K562 (cell line): Measurements from ENCODE around the gene EHBP1L1. TPM values are rescaled to one million over a fixed set of nuclear protein-coding genes. Genes with fewer than 3 reads are reported as not detected.

Experiments
- BRD9 ChIP-seq: fragments of 450-650 bp; IDR thresholded peaks from 2 replicates; pipeline ENCODE4 v1.6.1; 2018; ENCODE audit warnings: low read depth; ENCODE audit not compliant: partially characterized antibody
- CHCHD3 ChIP-seq: fragments of 250-450 bp; sonication (Bioruptor Pico); IDR thresholded peaks from 2 replicates; pipeline ENCODE4 v2.1.2; 2022; ENCODE audit warnings: mild to moderate bottlenecking
- CTBP1 ChIP-seq: fragments of 450-650 bp; IDR thresholded peaks from 2 replicates; pipeline ENCODE4 v1.6.1; 2016; ENCODE audit warnings: borderline replicate concordance
- CTCFL ChIP-seq: IDR thresholded peaks from 2 replicates; pipeline ENCODE4 v1.6.1; 2011; ENCODE audit warnings: borderline replicate concordance, low read depth, mild to moderate bottlenecking, moderate library complexity, low read length; ENCODE audit not compliant: insufficient read depth, poor library complexity, severe bottlenecking
- DPF2 ChIP-seq: fragments of 450-650 bp; IDR thresholded peaks from 2 replicates; pipeline ENCODE4 v1.6.1; 2016
- E2F5 ChIP-seq: sonication (generic); formaldehyde crosslinking; IDR thresholded peaks from 2 replicates; pipeline ENCODE4 v1.8.0; 2022; ENCODE audit warnings: mild to moderate bottlenecking, missing genetic modification reagents
- GMEB1 ChIP-seq: fragments of 250-450 bp; sonication (Bioruptor Pico); IDR thresholded peaks from 2 replicates; pipeline ENCODE4 v1.4.0; 2020; ENCODE audit warnings: mild to moderate bottlenecking
- HDGF ChIP-seq: fragments of 450-650 bp; IDR thresholded peaks from 2 replicates; pipeline ENCODE4 v1.6.1; 2016
- HES1 ChIP-seq: fragments of 450-650 bp; IDR thresholded peaks from 2 replicates; pipeline ENCODE4 v1.6.1; 2016; ENCODE audit warnings: low read depth, mild to moderate bottlenecking, moderate library complexity
- KDM5B ChIP-seq: fragments of 200-600 bp; sonication (generic); IDR thresholded peaks from 2 replicates; pipeline ENCODE4 v1.6.1; 2012; ENCODE audit warnings: low read depth, mild to moderate bottlenecking, moderate library complexity, low read length, control low read depth, inconsistent platforms; ENCODE audit not compliant: insufficient replicate concordance
- MXI1 ChIP-seq: IDR thresholded peaks from 2 replicates; pipeline ENCODE4 v1.6.1; 2011; ENCODE audit warnings: low read depth, mild to moderate bottlenecking, improper control_type of control experiment, low read length
- NFYB ChIP-seq: IDR thresholded peaks from 2 replicates; pipeline ENCODE4 v1.6.1; 2011; ENCODE audit warnings: mild to moderate bottlenecking, moderate library complexity; ENCODE audit not compliant: insufficient read length; ENCODE audit errors: extremely low read depth
- PHTF2 ChIP-seq: fragments of 250-450 bp; sonication (Bioruptor Pico); IDR thresholded peaks from 2 replicates; pipeline ENCODE4 v1.5.0; 2021; ENCODE audit warnings: mild to moderate bottlenecking
- POLR2G ChIP-seq: fragments of 200-400 bp; formaldehyde crosslinking; IDR thresholded peaks from 2 replicates; pipeline ENCODE4 v1.6.1; 2017; ENCODE audit warnings: low read depth, mild to moderate bottlenecking, antibody characterized with exemption, low read length, moderate library complexity
- PYGO2 ChIP-seq: fragments of 450-650 bp; IDR thresholded peaks from 2 replicates; pipeline ENCODE4 v1.6.1; 2016; ENCODE audit warnings: mild to moderate bottlenecking, missing genetic modification characterization, moderate library complexity, missing compliant biosample characterization
- RCOR1 ChIP-seq, 2 experiments: IDR thresholded peaks; 2 replicates each; pipeline ENCODE4 v1.6.1; 2012; ENCODE audit warnings: low read depth in 2 of 2, low read length in 2 of 2, borderline replicate concordance in 1 of 2, improper control_type of control experiment in 1 of 2
- SNAPC5 ChIP-seq: fragments of 250-450 bp; sonication (Bioruptor Pico); IDR thresholded peaks from 2 replicates; pipeline ENCODE4 v1.8.0; 2021; ENCODE audit warnings: moderate library complexity, mild to moderate bottlenecking, inconsistent platforms
- STAT5B ChIP-seq: fragments of 250-450 bp; sonication (Bioruptor Pico); IDR thresholded peaks from 2 replicates; pipeline ENCODE4 v1.8.0; 2021; ENCODE audit warnings: mild to moderate bottlenecking, inconsistent platforms
- ZBTB2 ChIP-seq: fragments of 450-650 bp; IDR thresholded peaks from 2 replicates; pipeline ENCODE4 v1.6.1; 2016; ENCODE audit warnings: antibody characterized with exemption
- ZNF217 ChIP-seq: sonication (generic); formaldehyde crosslinking; IDR thresholded peaks from 2 replicates; pipeline ENCODE4 v1.8.0; 2022; ENCODE audit warnings: mild to moderate bottlenecking, missing genetic modification reagents
- ZNF764 ChIP-seq: fragments of 250-450 bp; sonication (Bioruptor Pico); IDR thresholded peaks from 2 replicates; pipeline ENCODE4 v1.4.0; 2020; ENCODE audit warnings: low read depth, mild to moderate bottlenecking, moderate library complexity
- polyA plus RNA-seq, 8 experiments: library from polyadenylated mRNA; depleted of rRNA in 4 of 8; stranded (reverse) in 5 of 8; unstranded in 3 of 8; fragments of >200 nt; fragmentation: Nextera tagmentation in 2 of 8; fragmentation: Illumina TruSeq in 1 of 8; extraction: Ambion mirVana in 2 of 8; extraction: Trizol in 1 of 8; gene quantifications; 2 replicates each; pipeline versions ENCODE4 v1.2.1 to v1.2.3, GENCODE V29; 2011 to 2014; ENCODE audit warnings: inconsistent platforms in 1 of 8, missing spikeins in 1 of 8
- total RNA-seq, 7 experiments: library from RNA; depleted of rRNA in 6 of 7; stranded (reverse); fragments of >200 nt in 6 of 7; fragmentation: Illumina TruSeq in 2 of 7; extraction: Trizol in 2 of 7; gene quantifications; 2 replicates each; pipeline versions ENCODE4 v1.2.1 to v1.2.3, GENCODE V29; 2011 to 2021; ENCODE audit warnings: low replicate concordance in 1 of 7

EHBP1L1 gene
- total and polyA plus RNA-seq, 9 of the 15 experiments (the other 6 are each of a cell fraction or from before 2014, with no cell fraction given): 0.03 to 87.1 (median 26.3) TPM

- TF ChIP-seq E2F5 (CRISPR knock-in tag) (0 out of 2 replicates have a peak, but pooled peaks have one; percentile 63), BRD9 (no peak), POLR2G (peak; percentile 88), CTBP1 (0 out of 2 replicates have a peak, but pooled peaks have one; percentile 73), KDM5B (peak; percentile 60), STAT5B (CRISPR knock-in tag) (no peak), MXI1 (0 out of 2 replicates have a peak, but pooled peaks have one; percentile 21), CHCHD3 (CRISPR knock-in tag) (no peak), HES1 (no peak), PHTF2 (CRISPR knock-in tag) (no peak), ZNF217 (no peak), DPF2 (no peak), NFYB (no peak), ZNF764 (CRISPR knock-in tag) (no peak), SNAPC5 (no peak), HDGF (peak; percentile 71; the same call in 1 of the 2 replicates), PYGO2 (no peak), ZBTB2 (peak; percentile 74), GMEB1 (CRISPR knock-in tag) (0 out of 2 replicates have a peak, but pooled peaks have one; percentile 21), RCOR1 (IDR thresholded peaks at IDR 0.05; ENCODE audit: borderline replicate concordance in 1 of 2, low read depth in 2 of 2, low read length in 2 of 2) (peak in 1 of 2 experiments; percentile 19; a peak in 1 of 4 replicates), CTCFL (peak; percentile 48)
Measured at GRCh38 chr11:65540290-65541092, 35.4 kb upstream of the EHBP1L1 start (continued).
